PC-9 (cell line): ENCODE results near the gene GGCX. TPM values are rescaled to one million over a fixed set of nuclear protein-coding genes. Genes with fewer than 3 reads are reported as not detected.

Source experiments
- BruUV-seq: library from RNA; stranded (reverse); fragments of 400-500 nt; replicated peaks from 2 replicates; lab custom pipeline; 2021; lab: Mats Ljungman, UMichigan
- CTCF ChIA-PET: fragments of 300-600 bp; sonication (Branson Sonifier 250); formaldehyde crosslinking; loops from one replicate; lab custom pipeline; 2022; ENCODE audit warnings: antibody characterized with exemption; lab: Charles Lee
- POLR2A ChIA-PET: fragments of 300-600 bp; sonication (Branson Sonifier 250); formaldehyde crosslinking; loops from one replicate; lab custom pipeline; 2022; ENCODE audit warnings: antibody characterized with exemption; ENCODE audit not compliant: unreplicated experiment; lab: Charles Lee
- DNase-seq, 2 experiments: peaks; one replicate each; pipeline versions ENCODE4 v3.0.0 to v3.0.0-alpha.2; 2015 to 2022; ENCODE audit warnings: mixed read lengths in 1 of 2
- H2AFZ ChIP-seq: fragments of 200-600 bp; sonication (generic); 2 replicates; pipeline ENCODE4 v1.8.1; 2017; ENCODE audit warnings: antibody characterized with exemption
- H3F3A ChIP-seq: fragments of 200-600 bp; sonication (generic); 2 replicates; pipeline ENCODE4 v1.8.1; 2017; ENCODE audit warnings: antibody characterized with exemption, mild to moderate bottlenecking, low read depth; ENCODE audit not compliant: insufficient read depth
- H3K27ac ChIP-seq: fragments of 200-600 bp; sonication (generic); 2 replicates; pipeline ENCODE4 v1.6.1; 2016; ENCODE audit warnings: mixed run types
- H3K27me3 ChIP-seq: fragments of 200-600 bp; sonication (generic); 2 replicates; pipeline ENCODE4 v1.6.1; 2016; ENCODE audit warnings: low read depth, mixed run types; ENCODE audit not compliant: insufficient read depth
- H3K36me3 ChIP-seq: fragments of 200-600 bp; sonication (generic); 2 replicates; pipeline ENCODE4 v1.6.1; 2016; ENCODE audit warnings: low read depth, mixed run types
- H3K4me1 ChIP-seq: fragments of 200-600 bp; sonication (generic); replicated peaks from 2 replicates; pipeline ENCODE4 v1.6.1; 2016; ENCODE audit warnings: mixed run types; ENCODE audit not compliant: insufficient read depth
- H3K4me2 ChIP-seq: fragments of 200-600 bp; sonication (generic); 2 replicates; pipeline ENCODE4 v1.6.1; 2017; ENCODE audit warnings: mixed run types
- H3K4me3 ChIP-seq: fragments of 200-600 bp; sonication (generic); 2 replicates; pipeline ENCODE4 v1.6.1; 2016; ENCODE audit warnings: mixed run types
- H3K79me2 ChIP-seq: fragments of 200-600 bp; sonication (generic); 2 replicates; pipeline ENCODE4 v1.6.1; 2017; ENCODE audit warnings: low read depth, mixed run types
- H3K9me2 ChIP-seq: fragments of 200-600 bp; sonication (generic); 2 replicates; pipeline ENCODE4 v1.8.1; 2017; ENCODE audit warnings: mild to moderate bottlenecking; ENCODE audit not compliant: insufficient read depth
- H3K9me3 ChIP-seq: fragments of 200-600 bp; sonication (generic); 2 replicates; pipeline ENCODE4 v1.8.1; 2016; ENCODE audit warnings: low read depth; ENCODE audit not compliant: insufficient read depth
- H4K20me1 ChIP-seq: fragments of 200-600 bp; sonication (generic); 2 replicates; pipeline ENCODE4 v1.8.1; 2017; ENCODE audit not compliant: insufficient read depth
- EZH2 ChIP-seq: fragments of 200-600 bp; sonication (generic); IDR thresholded peaks from 2 replicates; pipeline ENCODE4 v1.8.0; 2017; ENCODE audit warnings: antibody characterized with exemption, low read depth
- intact Hi-C: fragments of 100-400 bp; cut with micrococcal nuclease; formaldehyde crosslinking; loops from one replicate; pipeline ENCODE4 v1.10.0; 2022; ENCODE audit not compliant: unreplicated experiment
- total RNA-seq: library from RNA; stranded (reverse); gene quantifications from 2 replicates; pipeline ENCODE4 v1.2.3, GENCODE V29; 2021
- TF ChIP-seq, protein P1 (sequence below): fragments of 200-600 bp; sonication (generic); conservative IDR thresholded peaks from 2 replicates; pipeline ENCODE4 v1.6.1; 2017; ENCODE audit warnings: mixed run types, antibody characterized with exemption, mild to moderate bottlenecking, moderate library complexity

The GGCX gene
- total RNA-seq, 1 experiment from 2014 or later: 30.2 TPM

DNA sequence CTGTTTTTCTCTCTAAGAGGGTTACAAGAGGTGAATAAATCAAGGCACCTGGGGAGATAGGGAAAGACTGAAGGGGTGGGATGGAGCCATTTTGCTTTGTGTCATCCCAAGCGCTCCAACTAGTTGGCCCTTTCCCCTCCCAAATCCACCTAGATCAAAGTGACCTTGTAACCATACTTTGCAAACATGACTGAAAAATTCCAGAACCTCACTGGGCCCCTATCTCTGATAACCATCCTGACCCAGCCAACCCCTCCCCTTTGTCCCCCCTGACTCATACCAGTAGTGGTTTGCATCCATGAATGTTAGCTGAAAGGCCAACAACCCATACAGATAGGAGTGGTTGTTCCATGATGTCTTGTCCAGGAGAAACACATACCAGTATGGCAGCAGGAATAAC, 3.1 kb downstream of the GGCX start:
- ChIA-PET CTCF (no interaction called here), POLR2A (no interaction called here)
- Histone ChIP-seq H3K4me3 (no peak overlapping the region), H2AFZ (no peak overlapping the region), H3K4me2 (no peak overlapping the region), H3K9me2 (no peaks in the 10 kb centered on the region), H3F3A (no peaks in the 10 kb centered on the region; the same call in 1 of the 2 replicates), H3K36me3 (peaks cover 14% of the 10 kb centered on the region; the same call in 1 of the 2 replicates), H3K9me3 (no peaks in the 10 kb centered on the region), H3K27ac (no peak overlapping the region), H3K27me3 (no peaks in the 10 kb centered on the region), H3K79me2 (peaks cover 33% of the 10 kb centered on the region), H4K20me1 (no peaks in the 10 kb centered on the region), H3K4me1 (peaks cover 15% of the 10 kb centered on the region)
- TF ChIP-seq, protein P1, sequence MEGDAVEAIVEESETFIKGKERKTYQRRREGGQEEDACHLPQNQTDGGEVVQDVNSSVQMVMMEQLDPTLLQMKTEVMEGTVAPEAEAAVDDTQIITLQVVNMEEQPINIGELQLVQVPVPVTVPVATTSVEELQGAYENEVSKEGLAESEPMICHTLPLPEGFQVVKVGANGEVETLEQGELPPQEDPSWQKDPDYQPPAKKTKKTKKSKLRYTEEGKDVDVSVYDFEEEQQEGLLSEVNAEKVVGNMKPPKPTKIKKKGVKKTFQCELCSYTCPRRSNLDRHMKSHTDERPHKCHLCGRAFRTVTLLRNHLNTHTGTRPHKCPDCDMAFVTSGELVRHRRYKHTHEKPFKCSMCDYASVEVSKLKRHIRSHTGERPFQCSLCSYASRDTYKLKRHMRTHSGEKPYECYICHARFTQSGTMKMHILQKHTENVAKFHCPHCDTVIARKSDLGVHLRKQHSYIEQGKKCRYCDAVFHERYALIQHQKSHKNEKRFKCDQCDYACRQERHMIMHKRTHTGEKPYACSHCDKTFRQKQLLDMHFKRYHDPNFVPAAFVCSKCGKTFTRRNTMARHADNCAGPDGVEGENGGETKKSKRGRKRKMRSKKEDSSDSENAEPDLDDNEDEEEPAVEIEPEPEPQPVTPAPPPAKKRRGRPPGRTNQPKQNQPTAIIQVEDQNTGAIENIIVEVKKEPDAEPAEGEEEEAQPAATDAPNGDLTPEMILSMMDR: no peak
- TF ChIP-seq EZH2: no peak
- intact Hi-C loops: no loop called here
- DNase-seq: no peak
- no TSS peak for BruUV-seq

DNA sequence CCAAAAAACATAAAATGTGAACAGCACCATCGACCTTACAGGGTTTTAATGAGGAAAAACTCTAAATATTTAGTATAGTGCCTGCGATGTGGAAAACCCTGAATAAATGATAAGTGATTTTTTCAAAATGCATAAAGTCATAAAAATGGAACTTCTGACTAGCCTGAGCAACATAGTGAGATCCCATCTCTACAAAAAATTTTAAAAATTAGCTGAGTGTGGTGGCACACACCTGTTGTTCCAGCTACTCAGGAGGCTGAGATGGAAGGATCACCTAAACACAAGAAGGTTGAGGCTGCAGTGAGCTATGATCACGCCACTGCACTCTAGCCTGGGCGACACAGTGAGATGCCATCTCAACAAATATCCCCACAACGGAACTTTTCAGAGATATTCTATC, 4.2 kb downstream of the GGCX start:
- Histone ChIP-seq H3K9me2 (no peaks in the 10 kb centered on the region), H3K36me3 (peaks cover 14% of the 10 kb centered on the region; the same call in 1 of the 2 replicates), H3K27ac (no peak overlapping the region), H3F3A (no peaks in the 10 kb centered on the region; the same call in 1 of the 2 replicates), H3K4me3 (no peak overlapping the region), H3K79me2 (peaks cover 33% of the 10 kb centered on the region), H4K20me1 (no peaks in the 10 kb centered on the region), H3K9me3 (no peaks in the 10 kb centered on the region), H3K4me1 (peaks cover 10% of the 10 kb centered on the region), H3K27me3 (no peaks in the 10 kb centered on the region), H3K4me2 (no peak overlapping the region), H2AFZ (no peak overlapping the region)
- TF ChIP-seq, protein P1: no peak
- TF ChIP-seq EZH2: no peak
- ChIA-PET POLR2A (interaction anchor here (0.5 to 0.7 kb wide), 4 partner anchors 11 to 653 kb away, joined by 3 to 6 read pairs (median 3); no protein-coding TSS in a partner anchor), CTCF (interaction anchor here (0.8 kb wide), 1 partner anchor 146 kb away, joined by 3 read pairs; no protein-coding TSS in a partner anchor)
- BruUV-seq: no TSS peak
- intact Hi-C loops: no loop called here
- no peak for DNase-seq

DNA sequence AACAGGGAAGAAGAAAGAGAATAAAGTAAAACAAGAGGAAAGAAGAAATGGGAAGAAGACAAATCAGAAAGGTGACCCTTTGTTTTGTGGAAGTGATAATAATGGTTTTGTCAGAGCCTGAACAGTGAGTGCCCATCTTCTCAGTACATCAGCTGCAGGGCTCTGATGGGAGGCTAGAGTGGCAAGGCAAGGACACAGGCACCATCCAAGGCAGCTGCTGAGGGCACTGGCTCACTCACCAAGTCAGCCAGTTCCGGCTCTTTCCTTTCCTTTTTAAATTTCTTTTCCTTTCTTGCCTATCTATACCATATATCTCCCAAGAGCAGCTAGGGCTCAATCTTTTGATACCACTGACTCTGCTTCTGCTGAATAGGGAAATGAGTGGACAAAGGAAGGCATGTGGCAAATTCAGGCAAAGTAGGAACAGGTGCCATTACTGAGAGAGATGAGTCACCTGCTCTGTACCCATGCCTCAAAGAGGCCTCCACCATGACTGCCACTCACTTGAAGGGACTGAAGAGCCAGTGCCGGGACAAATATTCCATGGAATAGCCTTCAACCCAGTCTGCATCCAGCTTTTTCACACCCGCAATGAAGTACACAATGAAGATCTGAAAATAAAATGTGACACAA, 6.2 kb downstream of the GGCX start:
- Histone ChIP-seq H3K9me2 (no peaks in the 10 kb centered on the region), H3F3A (peaks cover 5% of the 10 kb centered on the region; the same call in 1 of the 2 replicates), H4K20me1 (no peaks in the 10 kb centered on the region), H3K79me2 (peaks cover 23% of the 10 kb centered on the region), H3K4me2 (no peak overlapping the region), H3K36me3 (peaks cover 19% of the 10 kb centered on the region; the same call in 1 of the 2 replicates), H3K9me3 (no peaks in the 10 kb centered on the region), H3K27ac (no peak overlapping the region), H3K4me3 (no peak overlapping the region), H3K4me1 (peaks cover 4% of the 10 kb centered on the region), H3K27me3 (no peaks in the 10 kb centered on the region), H2AFZ (no peak overlapping the region)
- no TSS peak for BruUV-seq
- POLR2A ChIA-PET: no interaction called here
- CTCF ChIA-PET: no interaction called here
- DNase-seq: no peak
- intact Hi-C loops: loop anchor here (5.0 kb wide), 2 partner anchors 228 to 253 kb away; partner anchors contain the start of gene TGOLN2
- no peak for TF ChIP-seq EZH2
